Measurements from ENCODE around the gene COPG2.
"Not testable (repeated sequence)": the region's sequence is repeated elsewhere in the genome, so short reads cannot be mapped to it uniquely, and the experiment has no call there.

The COPG2 gene

GRCh38 chr7:130668258-130669084 is at the start of gene COPG2:
Gene COPG2 (minus strand): TSS chr7:130668748. CDS start chr7:130668668, 80 bp downstream.
- peak; percentile 58 to 69 for DNase-seq (ENCODE audit: low read depth in 2 of 2)

GRCh38 chr7:130712416-130712815 is 43.9 kb upstream of the COPG2 start:
- DNase-seq (ENCODE audit: low read depth in 2 of 2), result no peak

- DNase-seq (ENCODE audit: low read depth in 2 of 2), result no peak
Observed at GRCh38 chr7:130708766-130709165, 40.2 kb upstream of the COPG2 start.

- no peak for DNase-seq (ENCODE audit: low read depth in 2 of 2)
Observed at GRCh38 chr7:130708001-130708400, 39.5 kb upstream of the COPG2 start.

GRCh38 chr7:130703851-130704250 is 35.3 kb upstream of the COPG2 start:
- no peak for DNase-seq (ENCODE audit: low read depth in 2 of 2)

- no peak for DNase-seq (ENCODE audit: low read depth in 2 of 2)
Observed at GRCh38 chr7:130701650-130702049, 33.1 kb upstream of the COPG2 start.

GRCh38 chr7:130700760-130701159 is 32.2 kb upstream of the COPG2 start:
- no peak for DNase-seq (ENCODE audit: low read depth in 2 of 2)

GRCh38 chr7:130699686-130700085 is 31.1 kb upstream of the COPG2 start:
- DNase-seq (ENCODE audit: low read depth in 2 of 2), result no peak

- no peak for DNase-seq (ENCODE audit: low read depth in 2 of 2)
Observed at GRCh38 chr7:130697820-130698219, 29.3 kb upstream of the COPG2 start.

- peak in 1 of 2 experiments; percentile 20 for DNase-seq (ENCODE audit: low read depth in 2 of 2)
Observed at GRCh38 chr7:130695840-130696239, 27.3 kb upstream of the COPG2 start.

GRCh38 chr7:130692396-130692795 is 23.8 kb upstream of the COPG2 start:
- not testable (repeated sequence) for DNase-seq (ENCODE audit: low read depth in 2 of 2)

GRCh38 chr7:130689683-130690082 is 21.1 kb upstream of the COPG2 start:
- no peak for DNase-seq (ENCODE audit: low read depth in 2 of 2)

GRCh38 chr7:130683026-130683425 is 14.5 kb upstream of the COPG2 start:
- DNase-seq (ENCODE audit: low read depth in 2 of 2), result peak in 1 of 2 experiments; percentile 29

- no peak for DNase-seq (ENCODE audit: low read depth in 2 of 2)
Observed at GRCh38 chr7:130674456-130674855, 5.9 kb upstream of the COPG2 start.

- DNase-seq (ENCODE audit: low read depth in 2 of 2), result no peak
Observed at GRCh38 chr7:130673066-130673465, 4.5 kb upstream of the COPG2 start.

- no peak for DNase-seq (ENCODE audit: low read depth in 2 of 2)
Observed at GRCh38 chr7:130672146-130672545, 3.6 kb upstream of the COPG2 start.

GRCh38 chr7:130669085-130669700 is 645 bp upstream of the COPG2 start:
- no peak for DNase-seq (ENCODE audit: low read depth in 2 of 2)

GRCh38 chr7:130667593-130668257 is 823 bp downstream of the COPG2 start:
- DNase-seq (ENCODE audit: low read depth in 2 of 2), result no peak

- DNase-seq (ENCODE audit: low read depth in 2 of 2), result no peak
Observed at GRCh38 chr7:130662426-130662825, 6.1 kb downstream of the COPG2 start.

GRCh38 chr7:130655286-130655685 is 13.3 kb downstream of the COPG2 start:
- DNase-seq (ENCODE audit: low read depth in 2 of 2), result no peak

GRCh38 chr7:130654850-130655249 is 13.7 kb downstream of the COPG2 start:
- DNase-seq (ENCODE audit: low read depth in 2 of 2), result no peak

- no peak for DNase-seq (ENCODE audit: low read depth in 2 of 2)
Observed at GRCh38 chr7:130650611-130651120, 17.9 kb downstream of the COPG2 start.

Measured in fibroblast of skin of left biceps (primary cell).